ENCODE data around the gene RNF123. TPM values are rescaled to one million over a fixed set of nuclear protein-coding genes. Genes with fewer than 3 reads are reported as not detected.

The RNF123 gene
- total RNA-seq, 1 experiment from 2014 or later, result 40.6 TPM

- Histone ChIP-seq H3T11ph (ENCODE audit: low read length) (no peak overlapping the region), H3K4ac (ENCODE audit: low read depth, low read length) (no peak overlapping the region), H2BK5ac (ENCODE audit: insufficient read length, low read length) (no peak overlapping the region), H2AFZ (ENCODE audit: low read length) (no peak overlapping the region), H4K8ac (replicated peaks; ENCODE audit: insufficient read length, low read depth, low read length) (no peak overlapping the region), H3K4me2 (ENCODE audit: insufficient read depth, insufficient read length, low read length) (no peak overlapping the region), H3K23me2 (ENCODE audit: insufficient read length, low read depth, low read length, poor library complexity, severe bottlenecking) (no peaks in the 10 kb centered on the region), H3K27me3 (ENCODE audit: insufficient read depth, low read length) (no peaks in the 10 kb centered on the region; the same call in 1 of the 2 replicates), H3K79me1 (ENCODE audit: insufficient read depth, low read depth, low read length, poor library complexity, severe bottlenecking) (peaks cover 6% of the 10 kb centered on the region), H3K14ac (ENCODE audit: insufficient read depth, low read length) (no peak overlapping the region), H2BK12ac (ENCODE audit: insufficient read length, low read depth, low read length) (no peak overlapping the region), H3K18ac (ENCODE audit: insufficient read length, low read depth, low read length) (no peak overlapping the region), H3K9ac (ENCODE audit: extremely low read depth, insufficient read length, low read length) (no peak overlapping the region), H3K23ac (ENCODE audit: insufficient read length, low read depth, low read length) (no peak overlapping the region), H3K4me1 (ENCODE audit: insufficient read depth, low read length) (no peaks in the 10 kb centered on the region; the same call in 1 of the 2 replicates), H4K20me1 (ENCODE audit: control insufficient read depth, insufficient read depth, insufficient read length) (no peaks in the 10 kb centered on the region), H4K5ac (ENCODE audit: insufficient read length, low read depth, low read length) (no peak overlapping the region), H2AK5ac (ENCODE audit: insufficient read length, low read length) (no peak overlapping the region), H2BK15ac (ENCODE audit: low read depth, low read length) (no peak overlapping the region), H2BK120ac (ENCODE audit: low read depth, low read length, poor library complexity, severe bottlenecking) (no peak overlapping the region), H3K56ac (ENCODE audit: insufficient read length, low read depth, low read length) (no peak overlapping the region), H3K79me2 (ENCODE audit: insufficient read depth, low read length) (peaks cover 3% of the 10 kb centered on the region; the same call in 1 of the 2 replicates), H4K91ac (ENCODE audit: insufficient read length, low read depth, low read length) (no peak overlapping the region), H3K27ac (ENCODE audit: insufficient read length, low read depth, low read length) (no peak overlapping the region), H3K9me3 (ENCODE audit: control insufficient read depth, low read depth, low read length) (no peaks in the 10 kb centered on the region), H2BK20ac (ENCODE audit: low read depth, low read length, poor library complexity, severe bottlenecking) (no peak overlapping the region)
- peak overlapping the region in 1 of 3 experiments; percentile 49; a peak in 1 of 7 replicates for H3K27ac Mint-ChIP-seq
- no CpG with 5 or more reads among the region's 2 CpGs for WGBS (ENCODE audit: extremely low coverage, insufficient read length, low lambda C conversion rate)
- no peaks in the 10 kb centered on the region for H3K9me3 Mint-ChIP-seq
- no peak for DNase-seq
- no peaks in the 10 kb centered on the region for H3K27me3 Mint-ChIP-seq (ENCODE audit: low read depth)
- no peak overlapping the region for H3K4me3 Mint-ChIP-seq
- H3K4me1 Mint-ChIP-seq, result peaks cover 3 to 11% of the 10 kb centered on the region in 2 experiments
- no peak for TF ChIP-seq CTCF (conservative IDR thresholded peaks at IDR 0.05)
- H3K36me3 Mint-ChIP-seq (ENCODE audit: insufficient read depth in 1 of 3, low read depth in 3 of 3), result peaks cover 0 to 3% (median 0%) of the 10 kb centered on the region in 3 experiments; a peak in 3 of 7 replicates
These were observed 67.8 kb downstream of the RNF123 start for GRCh38 chr3:49757197-49757596.

All from H9 (cell line).